NT2/D1 (cell line): ENCODE measurements around the gene ST8SIA2.

Source experiments
- SUZ12 ChIP-seq: IDR thresholded peaks from 2 replicates; pipeline ENCODE4 v1.6.1; 2011; ENCODE audit not compliant: insufficient read length, insufficient read depth; ENCODE audit errors: extremely low read depth
- YY1 ChIP-seq: IDR thresholded peaks from 2 replicates; pipeline ENCODE4 v1.6.1; 2011; ENCODE audit not compliant: insufficient read length, insufficient read depth
- ZNF274 ChIP-seq: IDR thresholded peaks from 2 replicates; pipeline ENCODE4 v1.6.1; 2011; ENCODE audit warnings: mild to moderate bottlenecking, low read depth, low read length

DNA sequence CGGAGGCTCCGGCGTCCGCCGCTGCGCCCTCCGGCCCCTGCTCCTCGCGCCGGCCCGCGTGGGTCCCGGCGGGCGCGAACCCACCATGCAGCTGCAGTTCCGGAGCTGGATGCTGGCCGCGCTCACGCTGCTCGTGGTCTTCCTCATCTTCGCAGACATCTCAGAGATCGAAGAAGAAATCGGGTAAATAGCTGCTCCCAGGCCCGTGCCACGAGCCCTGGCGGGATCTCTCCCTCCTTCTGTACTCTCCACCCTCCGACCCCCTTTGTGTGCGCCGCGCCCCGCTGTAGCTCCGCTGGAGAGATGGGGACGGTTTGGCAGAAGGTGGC is 263 bp downstream of the ST8SIA2 start:
- TF ChIP-seq YY1 (no peak), ZNF274 (no peak), SUZ12 (no peak)
